BLaER1 treated with 17β-estradiol and CSF1 and Interleukin-3, amounts not matched to agents 10 nM and 100 nM (cell line): ENCODE data around the gene HK2.

Experiments used
- H3K27ac ChIP-seq, 11 experiments: shearing (Covaris generic); formaldehyde crosslinking; 2 replicates each; pipeline ENCODE4 v1.8.1; 2022
- H3K27me3 ChIP-seq, 11 experiments: shearing (Covaris generic); formaldehyde crosslinking; 2 replicates each; pipeline ENCODE4 v1.8.1; 2022
- H3K36me3 ChIP-seq, 11 experiments: shearing (Covaris generic); formaldehyde crosslinking; 2 replicates each; pipeline ENCODE4 v1.8.1; 2022
- H3K4me1 ChIP-seq, 10 experiments: shearing (Covaris generic); formaldehyde crosslinking; 2 replicates each; pipeline ENCODE4 v1.8.1; 2022
- H3K4me2 ChIP-seq, 11 experiments: shearing (Covaris generic); formaldehyde crosslinking; 2 replicates each; pipeline ENCODE4 v1.8.1; 2022
- H3K4me3 ChIP-seq, 10 experiments: shearing (Covaris generic); formaldehyde crosslinking; 2 replicates each; pipeline ENCODE4 v1.8.1; 2022
- H3K9ac ChIP-seq, 11 experiments: shearing (Covaris generic); formaldehyde crosslinking; 2 replicates each; pipeline ENCODE4 v1.8.1; 2022
- H3K9me3 ChIP-seq, 11 experiments: shearing (Covaris generic); formaldehyde crosslinking; replicated peaks in 1 of 11; 2 replicates each; pipeline ENCODE4 v1.8.1; 2022
- H4K20me1 ChIP-seq, 11 experiments: shearing (Covaris generic); formaldehyde crosslinking; 2 replicates each; pipeline ENCODE4 v1.8.1; 2022
- Cebpa-rat ChIP-seq, 11 experiments: shearing (Covaris generic); IDR thresholded peaks; 2 replicates each; pipeline ENCODE4 v1.8.1; 2022

HK2 gene

DNA sequence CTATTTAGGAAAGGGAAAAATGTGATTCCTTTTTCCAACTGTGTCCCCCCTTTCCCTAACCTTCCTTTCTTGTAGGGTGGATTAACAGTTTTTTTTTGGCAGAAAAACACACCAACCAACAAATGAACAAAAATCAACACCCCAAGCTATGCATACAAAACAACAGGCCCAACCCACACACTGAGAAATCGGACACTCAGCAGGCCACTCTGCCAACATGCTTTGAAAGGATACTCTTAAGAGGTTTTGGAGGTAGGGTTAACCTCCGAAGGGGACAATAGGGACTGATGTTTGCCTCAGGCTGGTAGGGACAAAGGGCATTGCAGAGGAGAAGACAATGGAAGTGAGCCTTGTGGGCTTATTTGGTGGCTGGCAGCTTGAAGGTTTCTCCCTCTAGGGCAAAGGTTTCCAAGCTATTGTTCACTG lies 91.4 kb downstream of the HK2 start:
- peaks cover 0 to 10% (median 4%) of the 10 kb centered on the region in 11 experiments; a peak in 8 of 22 replicates for H3K36me3 ChIP-seq
- peak overlapping the region in 2 of 11 experiments; percentile 69 to 78; a peak in 4 of 22 replicates for H3K4me2 ChIP-seq
- TF ChIP-seq Cebpa-rat (IDR thresholded peaks at IDR 0.05): no peak
- no peaks in the 10 kb centered on the region for H3K27me3 ChIP-seq
- no peaks in the 10 kb centered on the region for H4K20me1 ChIP-seq
- H3K4me1 ChIP-seq: peaks cover 15 to 46% (median 34%) of the 10 kb centered on the region in 10 experiments
- H3K4me3 ChIP-seq: no peak overlapping the region
- H3K9me3 ChIP-seq: peaks cover 0 to 18% (median 2%) of the 10 kb centered on the region in 11 experiments; a peak in 7 of 22 replicates
- H3K9ac ChIP-seq: no peak overlapping the region
- peak overlapping the region in 4 of 11 experiments; percentile 15 to 85 (median 62); a peak in 5 of 22 replicates for H3K27ac ChIP-seq

DNA sequence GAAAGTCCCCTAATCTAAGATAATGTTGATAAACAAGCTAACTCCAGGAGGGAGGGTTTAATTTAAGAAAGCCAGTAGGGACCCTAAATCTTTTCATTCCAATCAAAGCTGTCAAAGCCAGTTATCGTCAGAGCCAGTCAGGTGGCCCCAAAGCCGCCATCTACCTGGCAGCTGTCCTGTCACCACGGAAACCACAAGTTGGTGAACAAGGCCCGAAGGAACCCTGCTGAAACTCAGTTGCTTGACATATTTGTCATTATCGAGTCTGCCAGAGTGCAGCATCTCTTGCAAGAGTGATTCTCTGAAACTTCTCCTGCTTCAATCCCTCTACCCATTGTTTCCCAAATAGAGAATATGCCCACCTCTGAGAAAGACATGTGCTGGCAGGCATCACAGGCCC lies 93.7 kb downstream of the HK2 start:
- Histone ChIP-seq H3K4me1 (peaks cover 10 to 30% (median 22%) of the 10 kb centered on the region in 10 experiments), H3K4me3 (no peak overlapping the region), H3K27me3 (no peaks in the 10 kb centered on the region), H3K9ac (no peak overlapping the region), H3K4me2 (no peak overlapping the region), H3K36me3 (peaks cover 0 to 20% (median 11%) of the 10 kb centered on the region in 11 experiments; a peak in 9 of 22 replicates), H3K27ac (no peak overlapping the region), H3K9me3 (peaks cover 0 to 8% (median 4%) of the 10 kb centered on the region in 11 experiments; a peak in 3 of 22 replicates), H4K20me1 (no peaks in the 10 kb centered on the region)
- TF ChIP-seq Cebpa-rat (IDR thresholded peaks at IDR 0.05): no peak

DNA sequence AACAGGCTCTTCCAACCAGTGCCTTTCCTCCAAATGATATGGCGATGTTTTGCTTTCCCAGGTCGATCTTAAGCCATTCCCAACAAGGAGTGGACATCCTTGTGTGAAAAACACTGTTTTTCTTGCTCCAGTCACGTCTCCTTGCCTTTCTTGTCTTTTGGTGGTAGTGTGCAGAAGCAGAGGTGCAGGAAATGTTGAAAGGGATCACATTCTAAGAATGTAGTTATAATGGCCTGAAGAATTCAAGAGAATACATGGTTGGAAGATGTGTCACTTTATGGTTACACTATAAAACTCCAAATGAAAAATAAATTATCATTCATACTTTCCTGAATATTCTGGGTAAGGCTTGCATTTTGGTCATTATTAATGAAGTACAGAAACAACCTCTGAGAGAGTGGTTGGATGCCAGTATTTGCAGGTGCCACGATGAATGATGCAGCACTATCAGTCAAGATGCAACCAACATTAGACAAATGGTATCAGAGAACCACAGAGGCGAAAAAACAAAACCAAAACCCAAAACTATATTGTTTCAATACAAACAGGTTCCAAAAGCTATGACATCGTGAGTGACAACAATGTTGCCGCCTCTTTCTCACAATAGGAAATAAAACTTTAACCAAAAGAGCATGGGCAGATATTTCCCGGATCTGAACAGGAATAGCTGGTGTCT lies 97.0 kb downstream of the HK2 start:
- no peak for TF ChIP-seq Cebpa-rat (IDR thresholded peaks at IDR 0.05)
- no peak overlapping the region for H3K4me3 ChIP-seq
- no peaks in the 10 kb centered on the region for H4K20me1 ChIP-seq
- H3K9ac ChIP-seq: no peak overlapping the region
- no peaks in the 10 kb centered on the region for H3K4me1 ChIP-seq
- no peaks in the 10 kb centered on the region for H3K27me3 ChIP-seq
- no peak overlapping the region for H3K27ac ChIP-seq
- H3K4me2 ChIP-seq: no peak overlapping the region
- peaks cover 0 to 20% (median 11%) of the 10 kb centered on the region in 11 experiments; a peak in 9 of 22 replicates for H3K36me3 ChIP-seq
- H3K9me3 ChIP-seq: peaks cover 0 to 8% (median 4%) of the 10 kb centered on the region in 11 experiments; a peak in 2 of 22 replicates

DNA sequence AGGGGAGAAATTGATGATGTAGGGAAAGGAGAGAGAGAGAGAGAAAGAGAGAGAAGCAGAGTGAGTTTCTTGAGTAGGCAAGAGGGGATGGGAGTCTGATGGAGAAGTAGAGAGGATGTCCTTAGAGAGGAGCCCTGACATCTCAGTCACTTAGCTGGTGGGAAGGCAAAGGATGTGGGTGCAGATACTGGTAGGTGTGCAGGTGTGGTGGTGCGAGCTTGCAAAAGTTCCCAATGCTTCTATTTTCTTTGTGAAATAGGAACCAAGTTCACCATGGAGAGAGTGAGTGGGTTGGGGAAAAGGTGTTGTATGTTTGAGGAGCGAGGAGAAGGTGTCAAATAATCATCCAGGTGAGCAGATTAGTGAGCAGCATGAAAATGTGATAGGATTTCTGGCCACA lies 98.0 kb downstream of the HK2 start:
- peaks cover 0 to 20% (median 11%) of the 10 kb centered on the region in 11 experiments; a peak in 9 of 22 replicates for H3K36me3 ChIP-seq
- H3K4me2 ChIP-seq: no peak overlapping the region
- H4K20me1 ChIP-seq: no peaks in the 10 kb centered on the region
- TF ChIP-seq Cebpa-rat (IDR thresholded peaks at IDR 0.05): no peak
- no peak overlapping the region for H3K27ac ChIP-seq
- H3K27me3 ChIP-seq: no peaks in the 10 kb centered on the region
- H3K9me3 ChIP-seq: peaks cover 0 to 8% (median 4%) of the 10 kb centered on the region in 11 experiments; a peak in 2 of 22 replicates
- no peak overlapping the region for H3K9ac ChIP-seq
- H3K4me1 ChIP-seq: no peaks in the 10 kb centered on the region
- H3K4me3 ChIP-seq: no peak overlapping the region

DNA sequence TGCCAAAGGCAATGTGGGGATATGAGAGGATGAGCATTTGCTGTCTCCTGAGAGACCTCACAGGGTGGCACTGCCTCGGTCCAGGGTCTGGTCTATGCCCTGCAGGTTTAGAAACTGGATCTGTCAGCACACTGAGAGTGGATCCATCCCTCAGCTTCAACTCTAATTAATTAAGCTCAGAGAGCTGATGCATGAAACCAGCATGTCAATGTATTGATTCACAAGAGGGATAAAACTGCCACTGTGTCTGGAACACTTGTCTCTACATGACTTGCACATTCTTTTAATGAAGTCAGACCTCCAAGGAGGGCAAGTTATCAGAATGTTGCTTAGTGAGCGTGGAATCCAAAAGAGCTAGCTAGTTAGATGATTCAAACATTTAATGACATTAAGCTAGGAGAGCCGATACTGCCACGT lies 102.1 kb downstream of the HK2 start:
- Histone ChIP-seq H3K9ac (no peak overlapping the region), H4K20me1 (no peaks in the 10 kb centered on the region; a peak in 1 of 22 replicates), H3K27me3 (no peaks in the 10 kb centered on the region), H3K36me3 (peaks cover 0 to 6% (median 0%) of the 10 kb centered on the region in 11 experiments; a peak in 1 of 22 replicates), H3K27ac (no peak overlapping the region), H3K4me2 (no peak overlapping the region), H3K9me3 (no peaks in the 10 kb centered on the region), H3K4me3 (no peak overlapping the region), H3K4me1 (no peaks in the 10 kb centered on the region)
- no peak for TF ChIP-seq Cebpa-rat (IDR thresholded peaks at IDR 0.05)

DNA sequence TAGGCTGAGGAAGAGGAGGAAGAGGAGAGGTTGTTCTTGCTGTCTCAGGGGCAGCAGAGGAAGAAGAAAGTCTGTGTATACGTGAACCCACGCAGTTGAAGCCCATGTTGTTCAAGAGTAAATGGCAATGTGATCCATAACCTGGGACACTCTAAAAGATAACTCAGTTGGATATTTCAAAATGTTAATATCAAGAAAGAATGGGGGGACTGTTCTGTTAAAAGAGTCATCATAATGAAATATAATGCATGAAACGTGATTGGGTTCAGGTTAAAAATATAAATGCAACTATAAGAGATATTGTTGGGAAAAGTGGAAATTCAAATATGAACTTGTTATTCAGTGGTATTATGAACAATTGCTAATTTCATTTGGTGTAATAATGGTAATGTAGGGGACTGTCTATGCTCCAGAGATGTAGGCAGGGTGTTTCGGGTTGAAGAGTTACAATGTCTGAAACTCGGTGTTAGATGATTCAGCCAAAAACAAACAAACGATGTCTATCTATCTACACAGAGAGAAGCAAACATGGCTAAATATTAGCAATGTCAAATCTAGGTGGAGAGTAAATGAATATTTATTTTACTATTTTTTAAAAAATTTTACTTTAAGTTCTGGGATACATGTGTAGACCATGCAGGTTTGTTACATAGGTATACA lies 103.4 kb downstream of the HK2 start:
- H3K27me3 ChIP-seq: no peaks in the 10 kb centered on the region
- H4K20me1 ChIP-seq: no peaks in the 10 kb centered on the region; a peak in 1 of 22 replicates
- H3K4me3 ChIP-seq: no peak overlapping the region
- H3K4me2 ChIP-seq: no peak overlapping the region
- no peak for TF ChIP-seq Cebpa-rat (IDR thresholded peaks at IDR 0.05)
- H3K9ac ChIP-seq: no peak overlapping the region
- no peaks in the 10 kb centered on the region for H3K9me3 ChIP-seq
- no peak overlapping the region for H3K27ac ChIP-seq
- H3K4me1 ChIP-seq: no peaks in the 10 kb centered on the region
- no peaks in the 10 kb centered on the region for H3K36me3 ChIP-seq

DNA sequence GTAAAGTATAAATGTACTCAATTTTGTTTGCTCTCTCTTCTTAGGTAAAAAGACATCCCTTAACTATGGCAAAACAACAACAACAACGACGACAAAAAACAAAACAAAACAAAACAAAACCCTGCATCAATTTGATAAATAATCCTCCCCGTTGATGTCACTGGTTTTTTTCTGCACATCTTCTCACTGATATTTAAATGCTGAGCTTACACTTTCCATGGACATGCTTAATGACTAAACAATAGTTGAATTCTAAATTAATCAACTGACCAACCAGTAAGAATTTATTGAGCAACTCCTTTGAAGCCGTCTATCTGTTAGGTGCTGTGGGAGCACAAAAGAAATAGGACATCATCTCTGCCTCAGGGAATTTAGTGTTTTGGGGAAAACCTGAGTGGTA lies 104.3 kb downstream of the HK2 start:
- H3K9ac ChIP-seq: no peak overlapping the region
- no peaks in the 10 kb centered on the region for H3K9me3 ChIP-seq
- H3K27ac ChIP-seq: no peak overlapping the region
- no peak overlapping the region for H3K4me2 ChIP-seq
- no peaks in the 10 kb centered on the region; a peak in 1 of 22 replicates for H4K20me1 ChIP-seq
- no peaks in the 10 kb centered on the region for H3K36me3 ChIP-seq
- H3K27me3 ChIP-seq: no peaks in the 10 kb centered on the region
- H3K4me3 ChIP-seq: no peak overlapping the region
- TF ChIP-seq Cebpa-rat (IDR thresholded peaks at IDR 0.05): no peak
- H3K4me1 ChIP-seq: no peaks in the 10 kb centered on the region

DNA sequence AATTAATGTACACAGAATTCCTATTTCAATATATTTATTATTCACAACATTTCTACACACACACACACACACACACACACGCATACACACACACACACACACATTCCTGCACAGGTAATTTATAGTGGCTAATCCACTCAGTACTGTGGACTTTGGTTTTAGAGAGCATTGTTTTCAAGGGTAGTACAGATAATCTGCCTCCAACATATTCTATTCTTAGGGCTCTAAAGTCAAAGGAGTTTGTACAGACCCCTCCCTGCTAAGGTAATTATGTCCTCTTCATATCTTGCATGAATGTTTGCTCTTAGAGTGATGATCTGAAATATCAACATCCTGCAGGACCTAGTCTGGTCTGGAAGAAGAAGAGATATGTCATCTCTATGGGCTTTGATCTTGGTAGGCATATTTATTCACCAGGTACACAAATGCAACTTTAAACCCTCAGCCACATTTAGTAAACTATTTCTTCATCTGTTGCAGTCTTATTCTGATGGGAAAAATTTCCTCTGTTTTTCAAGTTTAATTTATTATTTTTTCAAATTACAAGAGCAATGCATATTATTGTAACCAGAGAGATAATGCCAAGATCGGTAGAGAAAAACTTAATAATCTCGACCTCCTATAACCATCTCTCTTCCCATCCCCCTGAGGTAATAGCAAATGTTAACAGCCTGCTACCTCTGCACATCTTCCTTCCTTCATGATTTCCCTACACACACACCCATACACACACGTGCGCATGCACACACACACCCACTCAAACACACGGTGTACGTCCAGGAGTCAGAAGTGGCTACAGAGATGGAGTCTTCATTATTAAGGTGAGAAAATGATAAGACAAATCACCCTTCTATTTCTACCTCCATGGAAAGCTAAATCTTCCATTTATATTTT lies 106.2 kb downstream of the HK2 start:
- Histone ChIP-seq H3K4me1 (peaks cover 0 to 5% (median 0%) of the 10 kb centered on the region in 10 experiments; a peak in 6 of 20 replicates), H3K36me3 (no peaks in the 10 kb centered on the region), H3K27me3 (no peaks in the 10 kb centered on the region), H3K9me3 (no peaks in the 10 kb centered on the region), H3K4me3 (no peak overlapping the region), H4K20me1 (no peaks in the 10 kb centered on the region; a peak in 1 of 22 replicates), H3K9ac (no peak overlapping the region), H3K4me2 (no peak overlapping the region), H3K27ac (no peak overlapping the region)
- TF ChIP-seq Cebpa-rat (IDR thresholded peaks at IDR 0.05): no peak

DNA sequence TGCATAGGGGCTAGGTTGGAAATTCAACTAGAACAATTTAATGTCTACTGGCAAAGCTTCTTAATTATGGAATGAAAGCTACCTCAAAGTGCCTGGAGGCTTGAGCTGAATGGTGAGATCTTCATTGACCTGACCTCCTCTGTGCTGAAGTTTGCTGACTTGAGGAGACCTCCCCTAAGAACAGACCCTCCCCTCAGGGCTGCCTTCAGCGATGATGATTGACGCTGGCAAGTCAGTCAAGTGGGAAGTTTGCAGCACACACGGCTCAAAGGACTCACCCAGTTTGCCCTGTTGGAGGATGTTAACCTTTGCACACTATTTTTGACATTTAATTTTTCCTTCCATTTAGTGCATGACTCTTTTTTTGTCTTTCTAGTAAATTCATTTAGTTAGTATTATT lies 107.4 kb downstream of the HK2 start:
- Histone ChIP-seq H4K20me1 (no peaks in the 10 kb centered on the region; a peak in 1 of 22 replicates), H3K36me3 (no peaks in the 10 kb centered on the region), H3K9ac (no peak overlapping the region), H3K9me3 (no peaks in the 10 kb centered on the region), H3K4me1 (peaks cover 0 to 16% (median 0%) of the 10 kb centered on the region in 10 experiments; a peak in 7 of 20 replicates), H3K27ac (no peak overlapping the region), H3K4me2 (no peak overlapping the region), H3K4me3 (no peak overlapping the region), H3K27me3 (no peaks in the 10 kb centered on the region)
- TF ChIP-seq Cebpa-rat (IDR thresholded peaks at IDR 0.05): no peak
